GM12801 (cell line): Measurements from ENCODE around the gene PRRT1.

ENCODE experiments used
- TF ChIP-seq, protein P1 (sequence below): IDR thresholded peaks from one replicate; pipeline ENCODE4 v1.5.1; 2011; ENCODE audit warnings: control low read depth; ENCODE audit not compliant: insufficient read length; ENCODE audit errors: extremely low read depth

Gene PRRT1

DNA sequence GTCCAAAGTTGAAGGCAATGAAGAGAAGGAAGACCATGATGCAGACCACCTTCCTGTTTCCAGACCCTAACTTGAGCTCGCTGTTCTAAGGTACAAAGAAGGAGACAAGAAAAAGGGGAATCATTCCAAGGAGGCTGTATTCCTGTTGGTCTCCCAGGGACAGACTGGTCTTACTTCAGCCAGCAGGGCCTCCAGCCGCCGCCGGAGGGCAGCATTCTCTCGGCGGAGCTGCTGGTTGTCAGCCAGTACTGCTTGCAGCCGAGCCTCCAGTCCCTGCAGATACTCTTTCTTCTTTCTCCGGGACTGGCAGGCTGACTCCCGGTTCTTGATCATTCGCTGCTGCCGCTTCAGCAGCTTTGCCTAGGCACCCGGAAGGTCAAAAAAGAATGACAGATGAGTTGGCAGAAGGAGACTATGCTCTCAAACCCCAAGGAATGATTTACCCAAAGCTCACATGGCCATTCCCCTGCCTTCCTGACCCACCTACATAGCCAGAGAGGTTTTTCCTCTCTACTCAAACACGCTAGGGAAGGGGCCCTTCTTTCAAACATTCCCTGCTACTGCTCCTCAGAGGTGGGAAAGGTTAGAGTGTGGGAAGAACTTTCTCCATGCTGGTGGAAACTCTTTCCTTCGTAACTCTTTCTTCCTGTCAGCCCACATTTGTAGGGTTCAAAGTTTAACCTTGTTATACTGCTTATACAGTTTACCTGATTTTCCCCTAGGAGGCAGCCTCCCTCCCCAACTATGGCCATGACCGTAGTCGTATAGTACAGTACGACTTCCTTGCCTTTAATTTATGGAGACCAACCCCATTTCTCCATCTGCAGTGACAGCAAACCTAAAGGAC lies 32.7 kb downstream of the PRRT1 start:
- TF ChIP-seq, protein P1, sequence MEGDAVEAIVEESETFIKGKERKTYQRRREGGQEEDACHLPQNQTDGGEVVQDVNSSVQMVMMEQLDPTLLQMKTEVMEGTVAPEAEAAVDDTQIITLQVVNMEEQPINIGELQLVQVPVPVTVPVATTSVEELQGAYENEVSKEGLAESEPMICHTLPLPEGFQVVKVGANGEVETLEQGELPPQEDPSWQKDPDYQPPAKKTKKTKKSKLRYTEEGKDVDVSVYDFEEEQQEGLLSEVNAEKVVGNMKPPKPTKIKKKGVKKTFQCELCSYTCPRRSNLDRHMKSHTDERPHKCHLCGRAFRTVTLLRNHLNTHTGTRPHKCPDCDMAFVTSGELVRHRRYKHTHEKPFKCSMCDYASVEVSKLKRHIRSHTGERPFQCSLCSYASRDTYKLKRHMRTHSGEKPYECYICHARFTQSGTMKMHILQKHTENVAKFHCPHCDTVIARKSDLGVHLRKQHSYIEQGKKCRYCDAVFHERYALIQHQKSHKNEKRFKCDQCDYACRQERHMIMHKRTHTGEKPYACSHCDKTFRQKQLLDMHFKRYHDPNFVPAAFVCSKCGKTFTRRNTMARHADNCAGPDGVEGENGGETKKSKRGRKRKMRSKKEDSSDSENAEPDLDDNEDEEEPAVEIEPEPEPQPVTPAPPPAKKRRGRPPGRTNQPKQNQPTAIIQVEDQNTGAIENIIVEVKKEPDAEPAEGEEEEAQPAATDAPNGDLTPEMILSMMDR: no peak

DNA sequence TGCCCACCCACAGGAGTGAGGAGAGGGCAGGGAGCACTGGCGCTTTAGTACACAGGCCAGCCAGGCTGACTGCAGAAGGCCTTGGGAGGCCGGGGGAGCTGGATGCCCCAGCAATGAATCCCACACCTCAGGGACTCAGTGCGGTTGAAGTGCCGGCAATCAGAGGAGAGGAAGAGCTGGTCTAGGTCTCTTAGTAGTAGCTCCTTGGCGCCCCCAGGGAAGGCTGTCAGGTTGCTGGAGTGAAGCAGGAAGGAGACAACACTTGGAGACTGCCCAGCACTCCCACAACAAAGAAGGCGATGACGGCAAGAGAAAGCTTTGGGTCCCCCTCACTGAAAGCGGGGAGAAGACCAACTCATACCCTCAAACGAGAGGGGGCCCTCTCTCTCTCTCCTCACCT lies 34.3 kb downstream of the PRRT1 start:
- TF ChIP-seq, protein P1: no peak

DNA sequence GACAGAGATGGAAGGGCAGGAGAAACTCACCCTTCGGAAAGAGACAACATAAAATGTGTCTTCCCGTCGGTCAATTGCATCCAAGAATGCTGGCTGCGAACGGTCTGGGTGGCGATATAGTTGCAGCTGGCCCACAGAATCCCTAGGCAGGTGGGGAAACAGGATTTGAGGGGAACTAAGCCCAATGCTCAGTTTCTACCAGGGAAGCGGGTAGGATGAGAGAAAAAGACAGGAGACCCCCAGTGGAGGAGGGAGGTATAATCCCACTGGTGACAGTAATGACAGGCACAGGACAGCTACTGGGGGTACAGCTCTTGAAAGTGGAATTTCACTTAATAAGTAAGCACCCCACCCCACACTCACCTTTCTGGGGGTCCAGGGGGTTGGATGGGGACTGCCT lies 35.1 kb downstream of the PRRT1 start:
- TF ChIP-seq, protein P1: no peak

DNA sequence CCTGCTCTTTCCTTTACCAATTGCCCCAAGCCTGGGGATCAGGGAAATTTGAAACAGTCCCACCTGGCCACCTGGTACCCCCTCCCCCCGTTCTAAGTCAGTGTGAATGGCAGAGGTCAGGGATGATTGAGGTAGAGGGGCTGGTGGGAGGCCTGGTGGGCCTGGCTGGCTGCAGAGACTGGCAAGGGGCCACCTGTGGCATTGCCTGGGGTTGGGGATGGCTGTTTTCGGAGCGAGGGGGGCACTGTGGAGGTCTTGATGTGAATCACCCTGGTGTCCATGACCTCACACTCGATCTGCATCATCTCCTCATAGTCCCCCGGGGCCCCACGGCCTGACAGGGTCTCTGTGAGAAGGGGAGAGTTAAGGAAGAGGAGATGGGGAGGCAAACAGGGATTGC lies 36.1 kb downstream of the PRRT1 start:
- TF ChIP-seq, protein P1: no peak

DNA sequence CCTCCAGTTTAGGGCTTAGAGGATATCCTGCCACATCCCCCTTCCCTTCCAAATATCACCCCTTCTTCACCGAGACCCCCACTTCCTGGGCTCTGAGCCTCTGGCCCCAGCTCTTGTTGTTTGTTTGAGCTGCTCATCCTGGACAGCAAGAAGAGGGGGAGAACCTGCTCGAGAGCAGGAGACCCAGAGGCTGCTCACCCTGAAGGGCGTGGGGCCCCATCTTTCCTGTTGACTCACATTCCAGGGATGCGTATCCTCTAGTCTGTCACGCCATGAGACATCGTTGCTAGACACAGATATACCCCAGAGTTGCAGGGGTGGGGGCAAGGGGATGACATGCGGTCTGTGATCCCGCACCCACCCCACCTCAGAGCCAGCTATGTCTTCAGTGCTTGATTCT lies 36.9 kb downstream of the PRRT1 start:
- TF ChIP-seq, protein P1: no peak

DNA sequence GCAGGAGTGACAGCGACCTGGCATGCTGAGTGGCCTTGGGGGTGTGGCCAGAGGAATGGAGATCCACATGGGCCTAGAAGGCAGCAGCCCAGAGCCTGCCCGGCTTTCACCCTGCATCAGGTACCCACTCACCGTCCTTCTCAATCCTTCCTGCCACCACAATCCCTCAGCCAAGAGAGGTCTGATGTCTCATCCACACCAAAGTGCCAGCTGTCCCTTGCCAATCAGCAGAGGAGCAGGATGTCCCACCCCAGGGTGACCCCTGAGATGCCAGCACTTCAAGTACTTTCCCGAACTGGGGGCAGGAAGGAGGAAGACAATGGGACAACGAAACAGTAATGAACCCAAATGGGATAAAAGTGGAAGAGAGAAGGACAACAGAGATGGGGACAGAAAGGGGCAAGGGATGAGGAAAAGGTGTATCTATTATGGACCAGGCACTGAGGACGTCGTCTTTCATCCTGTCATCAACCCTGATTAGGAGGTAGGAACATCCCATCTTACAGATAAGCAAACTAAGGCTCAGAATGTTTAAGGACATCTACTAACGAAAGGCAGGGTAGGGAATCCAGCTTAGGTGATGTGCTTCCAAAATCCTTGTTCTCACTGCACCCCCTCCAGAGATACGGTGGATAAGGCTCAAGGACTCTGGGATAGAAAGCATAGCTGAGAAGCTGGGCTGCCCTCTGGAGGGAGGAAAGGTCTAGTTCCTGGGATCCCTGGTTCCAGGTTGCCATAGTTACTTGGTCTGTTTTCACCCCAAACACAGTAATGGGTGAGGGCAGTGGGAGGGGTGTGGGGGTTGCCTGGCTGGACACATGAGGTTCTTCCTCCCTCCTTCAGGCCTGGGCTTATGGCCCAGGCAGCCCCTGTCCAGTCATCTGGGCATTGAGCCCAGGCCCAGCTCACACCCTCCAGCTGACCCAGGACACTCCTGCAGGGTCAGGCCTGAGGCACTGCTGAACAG lies 38.1 kb downstream of the PRRT1 start:
- TF ChIP-seq, protein P1: no peak

DNA sequence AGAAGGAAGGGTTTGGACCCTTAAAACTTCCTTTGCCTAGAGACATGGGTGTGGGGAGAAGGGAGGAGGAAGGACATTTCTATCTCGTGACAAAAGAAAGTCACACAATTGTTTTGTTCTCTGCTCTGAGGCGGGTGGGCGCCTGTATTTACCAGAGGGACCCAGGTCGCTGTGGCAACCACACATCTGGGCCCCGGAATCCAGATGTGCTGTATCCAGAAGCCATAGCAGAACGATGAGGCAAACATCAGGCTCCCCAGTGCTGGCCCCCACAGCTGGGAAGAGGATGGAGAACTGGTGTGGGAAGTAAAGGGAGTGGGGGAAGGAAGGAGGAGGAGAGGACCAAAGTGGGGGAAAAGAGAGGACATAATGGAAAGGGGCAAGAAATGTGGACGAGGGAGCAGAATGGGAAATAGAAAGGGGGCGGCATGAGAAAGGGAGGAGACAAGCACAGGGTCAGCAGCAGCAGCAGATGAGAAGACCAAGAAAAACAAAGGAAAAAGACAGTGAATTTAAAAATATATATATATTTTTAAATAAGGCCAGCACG lies 39.2 kb downstream of the PRRT1 start:
- TF ChIP-seq, protein P1: no peak
